IMR-90 (cell line): ENCODE measurements around the gene STRN. TPM values are rescaled to one million over a fixed set of nuclear protein-coding genes. Genes with fewer than 3 reads are reported as not detected.

Experiments used
- ATAC-seq: fragments of 200-7000 bp; cut with Tn5 transposase; 2 replicates; pipeline ENCODE4 v1.9.1; 2020; ENCODE audit warnings: low read depth, mild to moderate bottlenecking, moderate library complexity
- BruUV-seq: library from RNA; stranded (reverse); fragments of 400-500 nt; replicated peaks from 2 replicates; lab custom pipeline; 2021; lab: Mats Ljungman, UMichigan
- CTCF ChIA-PET: fragments of 300-600 bp; formaldehyde crosslinking; extraction: SDS; loops from one replicate; lab custom pipeline; 2021; ENCODE audit warnings: antibody characterized with exemption; lab: Yijun Ruan, JAX
- POLR2A ChIA-PET: fragments of 300-600 bp; sonication (Branson Sonifier 250); formaldehyde crosslinking; loops from one replicate; lab custom pipeline; 2022; ENCODE audit warnings: antibody characterized with exemption; ENCODE audit not compliant: unreplicated experiment; lab: Charles Lee
- DNase-seq: peaks from one replicate; pipeline ENCODE4 v3.0.0; 2013
- H2AFZ ChIP-seq: replicated peaks from 2 replicates; pipeline ENCODE3; 2013; ENCODE audit warnings: low read length, mild to moderate bottlenecking; ENCODE audit not compliant: poor library complexity
- H2AK5ac ChIP-seq: 2 replicates; pipeline ENCODE4 v1.6.1; 2013; ENCODE audit warnings: low read depth, low read length, inconsistent platforms
- H2AK9ac ChIP-seq: replicated peaks from 2 replicates; pipeline ENCODE3; 2013; ENCODE audit warnings: mild to moderate bottlenecking, low read depth, low read length, moderate library complexity; ENCODE audit not compliant: poor library complexity
- H2BK120ac ChIP-seq: 2 replicates; pipeline ENCODE4 v1.6.1; 2013; ENCODE audit warnings: low read depth, low read length, inconsistent platforms
- H2BK15ac ChIP-seq: 3 replicates; pipeline ENCODE4 v1.6.1; 2013; ENCODE audit warnings: low read depth, low read length, inconsistent platforms
- H2BK20ac ChIP-seq: 2 replicates; pipeline ENCODE4 v1.6.1; 2013; ENCODE audit warnings: low read depth, mild to moderate bottlenecking, inconsistent platforms, low read length, moderate library complexity
- H2BK5ac ChIP-seq: 2 replicates; pipeline ENCODE4 v1.6.1; 2013; ENCODE audit warnings: mild to moderate bottlenecking, low read depth, low read length, inconsistent platforms; ENCODE audit not compliant: poor library complexity, severe bottlenecking
- H3K14ac ChIP-seq: replicated peaks from 2 replicates; pipeline ENCODE4 v1.6.1; 2013; ENCODE audit warnings: low read depth, low read length, inconsistent platforms
- H3K18ac ChIP-seq: 2 replicates; pipeline ENCODE4 v1.6.1; 2013; ENCODE audit warnings: low read depth, low read length, control low read depth
- H3K23ac ChIP-seq: 2 replicates; pipeline ENCODE4 v1.6.1; 2013; ENCODE audit warnings: low read depth, low read length, inconsistent platforms
- H3K27ac ChIP-seq: 2 replicates; pipeline ENCODE4 v1.5.1; 2013; ENCODE audit warnings: mild to moderate bottlenecking, control low read depth, low read length; ENCODE audit not compliant: insufficient read depth
- H3K27me3 ChIP-seq: 2 replicates; pipeline ENCODE4 v1.6.1; 2013; ENCODE audit warnings: low read length; ENCODE audit not compliant: control insufficient read depth, insufficient read depth
- H3K36me3 ChIP-seq: 2 replicates; pipeline ENCODE4 v1.6.1; 2013; ENCODE audit warnings: low read length, mixed read lengths; ENCODE audit not compliant: control insufficient read depth, insufficient read depth
- H3K4ac ChIP-seq: 2 replicates; pipeline ENCODE4 v1.6.1; 2013; ENCODE audit warnings: low read depth, low read length, inconsistent platforms
- H3K4me1 ChIP-seq: 2 replicates; pipeline ENCODE4 v1.6.1; 2013; ENCODE audit warnings: low read length, mixed read lengths; ENCODE audit not compliant: control insufficient read depth, insufficient read depth
- H3K4me2 ChIP-seq: 2 replicates; pipeline ENCODE4 v1.6.1; 2013; ENCODE audit warnings: low read depth, mild to moderate bottlenecking, control low read depth, low read length, moderate library complexity
- H3K4me3 ChIP-seq: 2 replicates; pipeline ENCODE4 v1.5.1; 2013; ENCODE audit warnings: low read depth, mild to moderate bottlenecking, control low read depth, low read length, moderate library complexity; ENCODE audit not compliant: insufficient read depth
- H3K56ac ChIP-seq: 2 replicates; pipeline ENCODE4 v1.6.1; 2013; ENCODE audit warnings: low read length, inconsistent platforms; ENCODE audit not compliant: insufficient read depth; ENCODE audit errors: extremely low read depth
- H3K79me1 ChIP-seq, 2 experiments: 2 replicates each; pipeline ENCODE4 v1.6.1; 2013; ENCODE audit warnings: low read length in 2 of 2, inconsistent platforms in 1 of 2, low read depth in 1 of 2
- H3K9ac ChIP-seq: 2 replicates; pipeline ENCODE4 v1.6.1; 2013; ENCODE audit warnings: low read depth, low read length, control low read depth
- H3K9me1 ChIP-seq: 2 replicates; pipeline ENCODE4 v1.6.1; 2013; ENCODE audit warnings: low read length, inconsistent platforms; ENCODE audit not compliant: insufficient read depth
- H3K9me3 ChIP-seq: 2 replicates; pipeline ENCODE4 v1.6.1; 2013; ENCODE audit warnings: low read length; ENCODE audit not compliant: control insufficient read depth, insufficient read depth
- H4K20me1 ChIP-seq: 2 replicates; pipeline ENCODE4 v1.6.1; 2013; ENCODE audit warnings: low read length, inconsistent platforms; ENCODE audit not compliant: insufficient read depth
- H4K5ac ChIP-seq: 2 replicates; pipeline ENCODE4 v1.6.1; 2013; ENCODE audit warnings: mild to moderate bottlenecking, low read depth, low read length, control low read depth
- H4K8ac ChIP-seq, 2 experiments: 2 replicates each; pipeline ENCODE4 v1.6.1; 2013; ENCODE audit warnings: low read depth in 2 of 2, low read length in 2 of 2, control low read depth in 1 of 2, inconsistent platforms in 1 of 2
- H4K91ac ChIP-seq: 2 replicates; pipeline ENCODE4 v1.6.1; 2013; ENCODE audit warnings: low read depth, low read length, inconsistent platforms; ENCODE audit not compliant: insufficient read depth
- CEBPB ChIP-seq: IDR thresholded peaks from 2 replicates; pipeline ENCODE4 v1.6.1; 2012; ENCODE audit warnings: low read depth, low read length, improper control_type of control experiment
- CHD1 ChIP-seq: IDR thresholded peaks from 2 replicates; pipeline ENCODE4 v1.6.1; 2012; ENCODE audit warnings: low read depth, low read length, improper control_type of control experiment
- FOS ChIP-seq: fragments of 150-350 bp; IDR thresholded peaks from 2 replicates; pipeline ENCODE4 v1.6.1; 2016; ENCODE audit warnings: low read depth, low read length
- MAFK ChIP-seq: IDR thresholded peaks from 2 replicates; pipeline ENCODE4 v1.6.1; 2012; ENCODE audit warnings: low read depth, low read length, improper control_type of control experiment
- MAZ ChIP-seq: IDR thresholded peaks from 2 replicates; pipeline ENCODE4 v1.6.1; 2012; ENCODE audit warnings: low read depth, mild to moderate bottlenecking, low read length, improper control_type of control experiment, moderate library complexity, borderline replicate concordance
- NFE2L2 ChIP-seq: fragments of 150-350 bp; IDR thresholded peaks from 2 replicates; pipeline ENCODE4 v1.6.1; 2016; ENCODE audit warnings: low read depth, mild to moderate bottlenecking, low read length
- RAD21 ChIP-seq: IDR thresholded peaks from 2 replicates; pipeline ENCODE4 v1.6.1; 2012; ENCODE audit warnings: low read length, improper control_type of control experiment
- RCOR1 ChIP-seq: IDR thresholded peaks from 2 replicates; pipeline ENCODE4 v1.6.1; 2012; ENCODE audit warnings: mild to moderate bottlenecking, low read length, improper control_type of control experiment; ENCODE audit not compliant: insufficient replicate concordance
- RFX5 ChIP-seq: IDR thresholded peaks from 2 replicates; pipeline ENCODE4 v1.8.0; 2012; ENCODE audit warnings: low read depth, mild to moderate bottlenecking, low read length, moderate library complexity
- WGBS, 2 experiments: methylation state at CpG; one replicate each; pipeline versions ENCODE4 v1.1.5 to v1.1.7; 2013; ENCODE audit warnings: missing lambda C conversion rate in 2 of 2; ENCODE audit not compliant: insufficient read length in 1 of 2; ENCODE audit errors: extremely low coverage in 2 of 2; 5-methylcytosine and 5-hydroxymethylcytosine counted together
- dilution Hi-C: fragments of 300-500 bp; cut with HindIII; formaldehyde crosslinking; loops from one replicate; pipeline ENCODE4 v1.14.3; 2018; ENCODE audit warnings: low sequenced_read_pairs; ENCODE audit not compliant: unreplicated experiment
- in situ Hi-C: fragments of 300-500 bp; cut with MboI; formaldehyde crosslinking; loops from 3 replicates; pipeline ENCODE4 v1.14.3; 2019; ENCODE audit warnings: low sequenced_read_pairs, inconsistent platforms, mixed read lengths
- intact Hi-C: fragments of 100-400 bp; cut with micrococcal nuclease; formaldehyde crosslinking; loops from 2 replicates; pipeline ENCODE4 v1.10.0; 2022
- polyA plus RNA-seq, 3 experiments: library from polyadenylated mRNA; depleted of rRNA; stranded (reverse); fragments of >200 nt; gene quantifications; 2 replicates each; pipeline ENCODE4 v1.2.3, GENCODE V29; 2012; ENCODE audit warnings: low replicate concordance in 1 of 3
- total RNA-seq: library from RNA; depleted of rRNA; stranded (reverse); fragments of >200 nt; gene quantifications from 2 replicates; pipeline ENCODE4 v1.2.3, GENCODE V29; 2012
- TF ChIP-seq, protein P1 (sequence below): conservative IDR thresholded peaks from 2 replicates; pipeline ENCODE4 v1.5.1; 2012; ENCODE audit warnings: mild to moderate bottlenecking, low read depth, low read length, improper control_type of control experiment
- TF ChIP-seq, protein P2 (sequence below): fragments of 150-350 bp; IDR thresholded peaks from 2 replicates; pipeline ENCODE4 v1.6.1; 2017; ENCODE audit warnings: mild to moderate bottlenecking, antibody characterized with exemption, low read length, low read depth
- TF ChIP-seq, protein P3 (sequence below): fragments of 150-350 bp; IDR thresholded peaks from 2 replicates; pipeline ENCODE4 v1.6.1; 2016; ENCODE audit warnings: low read depth, mild to moderate bottlenecking, low read length, moderate library complexity, borderline replicate concordance

STRN gene
- total and polyA plus RNA-seq, 2 of the 4 experiments (the other 2 are of a cell fraction): 5.1 to 23.3 TPM

DNA sequence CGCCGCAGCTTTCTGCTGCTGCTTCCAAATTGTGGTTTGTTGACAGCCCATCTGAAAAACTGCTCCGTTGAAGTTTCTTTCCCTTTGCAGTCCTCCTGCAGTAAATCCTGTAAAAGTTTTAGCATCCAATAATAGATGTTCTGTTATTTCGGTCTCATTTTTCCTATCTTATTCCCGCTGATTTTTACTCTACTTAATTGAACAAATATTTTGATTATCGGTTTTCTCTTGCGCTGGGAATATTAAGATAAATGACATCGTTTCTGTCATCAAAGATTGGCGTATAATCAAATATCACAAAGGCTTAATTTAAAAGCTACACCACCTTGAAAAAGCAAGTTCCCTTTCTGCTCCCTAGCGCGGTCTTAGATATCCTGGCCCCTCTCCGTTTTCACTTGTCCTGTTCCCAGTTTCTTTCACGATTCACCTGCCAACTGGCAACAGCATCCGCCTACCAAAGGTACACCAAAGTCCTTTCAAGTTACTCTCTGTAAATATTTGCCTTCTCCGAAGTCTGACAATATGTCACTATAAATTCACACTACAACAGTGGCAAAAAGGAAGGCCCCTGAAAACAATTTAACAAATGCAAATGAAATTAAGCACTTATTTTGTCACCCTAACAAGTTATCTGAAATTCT, 1.0 kb upstream of the STRN start:
- Histone ChIP-seq H3K9ac (peak overlapping the region; percentile 79), H2AK9ac (peak overlapping the region; percentile 83), H3K27me3 (no peaks in the 10 kb centered on the region), H2BK120ac (peak overlapping the region; percentile 64), H2BK15ac (peak overlapping the region; percentile 61; the same call in 2 of the 3 replicates), H3K4me3 (peak overlapping the region; percentile 78), H3K56ac (peak overlapping the region; percentile 91), H3K9me1 (no peaks in the 10 kb centered on the region; the same call in 1 of the 2 replicates), H3K36me3 (no peaks in the 10 kb centered on the region), H2AK5ac (no peak overlapping the region), H3K23ac (peak overlapping the region; percentile 95), H4K91ac (peak overlapping the region; percentile 49), H3K9me3 (no peaks in the 10 kb centered on the region), H3K79me1 (peaks cover 15 to 34% of the 10 kb centered on the region in 2 experiments), H3K14ac (peak overlapping the region; percentile 98), H3K4me2 (peak overlapping the region; percentile 64), H3K4ac (peak overlapping the region; percentile 75), H4K5ac (no peak overlapping the region), H3K4me1 (peaks cover 3% of the 10 kb centered on the region; the same call in 1 of the 2 replicates), H2AFZ (peak overlapping the region; percentile 98), H3K27ac (peak overlapping the region; percentile 75), H4K20me1 (peaks cover 5% of the 10 kb centered on the region; the same call in 1 of the 2 replicates), H2BK5ac (peak overlapping the region; percentile 68), H2BK20ac (no peak overlapping the region), H4K8ac (peak overlapping the region; percentile 51 to 78; a peak in 3 of 4 replicates), H3K18ac (no peak overlapping the region)
- intact Hi-C loops (no loop called here), in situ Hi-C loops (no loop called here), dilution Hi-C loops (no loop called here)
- no peak for ATAC-seq
- WGBS, 2 experiments: 36% methylated on average over 5 of the region's 15 CpGs; no CpG with 5 or more reads in 1 of the 2 experiments
- ChIA-PET POLR2A (no interaction called here), CTCF (no interaction called here)
- TF ChIP-seq, protein P1, sequence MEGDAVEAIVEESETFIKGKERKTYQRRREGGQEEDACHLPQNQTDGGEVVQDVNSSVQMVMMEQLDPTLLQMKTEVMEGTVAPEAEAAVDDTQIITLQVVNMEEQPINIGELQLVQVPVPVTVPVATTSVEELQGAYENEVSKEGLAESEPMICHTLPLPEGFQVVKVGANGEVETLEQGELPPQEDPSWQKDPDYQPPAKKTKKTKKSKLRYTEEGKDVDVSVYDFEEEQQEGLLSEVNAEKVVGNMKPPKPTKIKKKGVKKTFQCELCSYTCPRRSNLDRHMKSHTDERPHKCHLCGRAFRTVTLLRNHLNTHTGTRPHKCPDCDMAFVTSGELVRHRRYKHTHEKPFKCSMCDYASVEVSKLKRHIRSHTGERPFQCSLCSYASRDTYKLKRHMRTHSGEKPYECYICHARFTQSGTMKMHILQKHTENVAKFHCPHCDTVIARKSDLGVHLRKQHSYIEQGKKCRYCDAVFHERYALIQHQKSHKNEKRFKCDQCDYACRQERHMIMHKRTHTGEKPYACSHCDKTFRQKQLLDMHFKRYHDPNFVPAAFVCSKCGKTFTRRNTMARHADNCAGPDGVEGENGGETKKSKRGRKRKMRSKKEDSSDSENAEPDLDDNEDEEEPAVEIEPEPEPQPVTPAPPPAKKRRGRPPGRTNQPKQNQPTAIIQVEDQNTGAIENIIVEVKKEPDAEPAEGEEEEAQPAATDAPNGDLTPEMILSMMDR: no peak
- TF ChIP-seq MAFK: no peak
- TF ChIP-seq, protein P2, sequence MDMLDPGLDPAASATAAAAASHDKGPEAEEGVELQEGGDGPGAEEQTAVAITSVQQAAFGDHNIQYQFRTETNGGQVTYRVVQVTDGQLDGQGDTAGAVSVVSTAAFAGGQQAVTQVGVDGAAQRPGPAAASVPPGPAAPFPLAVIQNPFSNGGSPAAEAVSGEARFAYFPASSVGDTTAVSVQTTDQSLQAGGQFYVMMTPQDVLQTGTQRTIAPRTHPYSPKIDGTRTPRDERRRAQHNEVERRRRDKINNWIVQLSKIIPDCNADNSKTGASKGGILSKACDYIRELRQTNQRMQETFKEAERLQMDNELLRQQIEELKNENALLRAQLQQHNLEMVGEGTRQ: no peak
- TF ChIP-seq NFE2L2: no peak
- no peak for TF ChIP-seq RCOR1
- no peak for TF ChIP-seq CHD1
- no peak for TF ChIP-seq RFX5
- TF ChIP-seq CEBPB: no peak
- TF ChIP-seq RAD21: no peak
- TF ChIP-seq, protein P3, sequence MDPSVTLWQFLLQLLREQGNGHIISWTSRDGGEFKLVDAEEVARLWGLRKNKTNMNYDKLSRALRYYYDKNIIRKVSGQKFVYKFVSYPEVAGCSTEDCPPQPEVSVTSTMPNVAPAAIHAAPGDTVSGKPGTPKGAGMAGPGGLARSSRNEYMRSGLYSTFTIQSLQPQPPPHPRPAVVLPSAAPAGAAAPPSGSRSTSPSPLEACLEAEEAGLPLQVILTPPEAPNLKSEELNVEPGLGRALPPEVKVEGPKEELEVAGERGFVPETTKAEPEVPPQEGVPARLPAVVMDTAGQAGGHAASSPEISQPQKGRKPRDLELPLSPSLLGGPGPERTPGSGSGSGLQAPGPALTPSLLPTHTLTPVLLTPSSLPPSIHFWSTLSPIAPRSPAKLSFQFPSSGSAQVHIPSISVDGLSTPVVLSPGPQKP: no peak
- TF ChIP-seq MAZ: no peak
- TF ChIP-seq FOS: no peak
- BruUV-seq: no TSS peak
- DNase-seq: no peak
